DOHH2 (cell line): ENCODE measurements around the gene KLHL6.
"Not testable (repeated sequence)": the region's sequence is repeated elsewhere in the genome, so short reads cannot be mapped to it uniquely, and the experiment has no call there.

Experiments used
- H3F3A ChIP-seq: fragments of 200-600 bp; sonication (generic), shearing (Covaris generic); 2 replicates; pipeline ENCODE4 v1.6.0; 2016; ENCODE audit warnings: antibody characterized with exemption, mild to moderate bottlenecking; ENCODE audit not compliant: control insufficient read depth, insufficient read depth
- H3K27ac ChIP-seq: fragments of 200-600 bp; sonication (generic); 2 replicates; pipeline ENCODE4 v1.5.1; 2014; ENCODE audit warnings: low read depth, mild to moderate bottlenecking, low read length, moderate library complexity
- H3K27me3 ChIP-seq: fragments of 200-600 bp; sonication (generic); 2 replicates; pipeline ENCODE4 v1.6.1; 2014; ENCODE audit warnings: mild to moderate bottlenecking, low read length, mixed read lengths; ENCODE audit not compliant: control insufficient read depth
- H3K36me3 ChIP-seq: fragments of 200-600 bp; sonication (generic); 2 replicates; pipeline ENCODE4 v1.6.1; 2014; ENCODE audit warnings: mild to moderate bottlenecking, low read length, moderate library complexity, mixed read lengths; ENCODE audit not compliant: control insufficient read depth
- H3K4me1 ChIP-seq: fragments of 200-600 bp; sonication (generic); 2 replicates; pipeline ENCODE4 v1.6.1; 2014; ENCODE audit warnings: mild to moderate bottlenecking, low read length, mixed read lengths; ENCODE audit not compliant: control insufficient read depth
- H3K4me2 ChIP-seq: fragments of 200-600 bp; sonication (generic); 2 replicates; pipeline ENCODE4 v1.6.0; 2014; ENCODE audit warnings: mild to moderate bottlenecking, low read length, moderate library complexity
- H3K4me3 ChIP-seq: fragments of 200-600 bp; sonication (generic); 2 replicates; pipeline ENCODE4 v1.5.1; 2014; ENCODE audit warnings: mild to moderate bottlenecking, low read length, mixed read lengths
- H3K79me2 ChIP-seq: fragments of 200-600 bp; sonication (generic); 2 replicates; pipeline ENCODE4 v1.6.1; 2014; ENCODE audit warnings: mild to moderate bottlenecking, low read length, mixed read lengths; ENCODE audit not compliant: control insufficient read depth
- H3K9me2 ChIP-seq: fragments of 200-600 bp; sonication (generic); replicated peaks from 2 replicates; pipeline ENCODE4 v1.6.1; 2014; ENCODE audit warnings: mild to moderate bottlenecking, low read length, mixed read lengths; ENCODE audit not compliant: control insufficient read depth
- H3K9me3 ChIP-seq: fragments of 200-600 bp; sonication (generic); 2 replicates; pipeline ENCODE4 v1.6.1; 2014; ENCODE audit warnings: antibody characterized with exemption, low read length, mixed read lengths; ENCODE audit not compliant: control insufficient read depth, insufficient read depth
- H4K20me1 ChIP-seq: fragments of 200-600 bp; sonication (generic); 2 replicates; pipeline ENCODE4 v1.6.0; 2014; ENCODE audit warnings: low read depth, mild to moderate bottlenecking, antibody characterized with exemption, low read length, moderate library complexity; ENCODE audit not compliant: control insufficient read depth, insufficient read depth
- CTCF ChIP-seq: fragments of 200-600 bp; sonication (generic); IDR thresholded peaks from one replicate; pipeline ENCODE4 v1.5.1; 2014; ENCODE audit warnings: antibody characterized with exemption, mild to moderate bottlenecking, low read depth, low read length; ENCODE audit not compliant: poor library complexity, severe bottlenecking
- EZH2phosphoT487 ChIP-seq: fragments of 200-600 bp; sonication (generic); IDR thresholded peaks from 2 replicates; pipeline ENCODE4 v1.6.1; 2017; ENCODE audit warnings: borderline replicate concordance, mild to moderate bottlenecking, antibody characterized with exemption, low read length, moderate library complexity, mixed read lengths

KLHL6 gene

DNA sequence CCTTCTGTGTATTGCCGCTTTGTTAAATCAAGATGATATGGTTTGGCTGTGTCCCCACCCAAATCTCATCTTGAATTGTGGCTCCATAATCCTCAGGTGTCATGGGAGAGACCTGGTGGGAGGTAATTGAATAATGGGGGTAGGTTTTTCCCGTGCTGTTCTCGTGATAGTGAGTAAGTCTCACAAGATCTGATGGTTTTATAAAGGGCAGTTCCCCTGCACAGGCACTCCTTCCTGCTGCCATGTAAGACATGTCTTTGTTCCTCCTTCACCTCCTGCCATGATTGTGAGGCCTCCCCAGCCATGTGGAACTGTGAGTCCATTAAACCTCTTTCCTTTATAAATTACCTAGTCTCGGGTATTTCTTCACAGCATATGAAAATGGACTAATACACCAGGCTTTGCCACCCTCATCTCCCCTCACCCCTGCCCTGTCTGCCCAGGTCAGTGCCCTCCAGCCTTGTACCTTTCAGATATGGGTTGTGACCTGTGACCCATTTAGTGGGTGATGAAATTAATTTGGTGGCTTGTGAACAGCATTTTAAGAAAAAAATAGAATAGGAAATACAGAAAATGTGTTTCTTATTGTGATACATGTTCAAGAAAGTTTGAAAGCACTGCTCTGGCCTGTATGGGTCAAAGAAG is 71.0 kb downstream of the KLHL6 start:
- H4K20me1 ChIP-seq: no peaks in the 10 kb centered on the region
- H3F3A ChIP-seq: peaks cover 12% of the 10 kb centered on the region
- no peaks in the 10 kb centered on the region for H3K9me3 ChIP-seq
- no peak overlapping the region for H3K4me3 ChIP-seq
- TF ChIP-seq EZH2phosphoT487 (no peak), CTCF (no peak)
- no peak overlapping the region for H3K4me2 ChIP-seq
- H3K27me3 ChIP-seq: no peaks in the 10 kb centered on the region
- H3K9me2 ChIP-seq: no peaks in the 10 kb centered on the region
- no peak overlapping the region for H3K27ac ChIP-seq
- peaks cover 60% of the 10 kb centered on the region for H3K4me1 ChIP-seq
- H3K36me3 ChIP-seq: peaks cover 20% of the 10 kb centered on the region
- H3K79me2 ChIP-seq: no peaks in the 10 kb centered on the region

GRCh38 chr3:183481582-183481981 is 73.9 kb downstream of the KLHL6 start:
- no peak for TF ChIP-seq EZH2phosphoT487
- no peaks in the 10 kb centered on the region for H4K20me1 ChIP-seq
- H3K27ac ChIP-seq: no peak overlapping the region
- peaks cover 32% of the 10 kb centered on the region for H3K4me1 ChIP-seq
- no peaks in the 10 kb centered on the region for H3K36me3 ChIP-seq
- no peaks in the 10 kb centered on the region for H3K9me3 ChIP-seq
- H3K4me2 ChIP-seq: no peak overlapping the region
- H3F3A ChIP-seq: peaks cover 7% of the 10 kb centered on the region
- no peaks in the 10 kb centered on the region for H3K79me2 ChIP-seq
- no peaks in the 10 kb centered on the region for H3K9me2 ChIP-seq
- no peaks in the 10 kb centered on the region for H3K27me3 ChIP-seq
- H3K4me3 ChIP-seq: no peak overlapping the region

DNA sequence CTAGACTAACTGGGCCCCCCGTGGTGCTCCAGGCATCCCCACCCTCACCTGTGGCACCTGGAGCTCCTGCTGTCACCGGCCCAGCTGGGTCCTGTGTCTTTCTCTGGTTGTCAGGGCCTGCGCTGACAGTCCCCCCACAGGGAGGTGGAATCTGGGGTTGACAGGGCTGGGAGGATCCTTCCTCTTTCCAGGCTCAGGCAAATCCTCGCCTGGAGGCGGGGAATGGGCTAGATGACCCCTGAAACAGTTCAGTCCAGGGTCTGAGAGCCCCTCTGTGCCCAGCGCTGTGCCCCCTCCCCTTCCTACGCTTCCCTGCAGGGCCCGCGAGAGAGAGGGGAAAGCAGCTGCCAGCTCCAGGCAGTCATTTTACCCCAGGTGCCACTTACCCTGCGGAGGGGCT is 77.0 kb downstream of the KLHL6 start:
- Histone ChIP-seq H3F3A (no peaks in the 10 kb centered on the region), H4K20me1 (no peaks in the 10 kb centered on the region), H3K4me3 (no peak overlapping the region), H3K27me3 (no peaks in the 10 kb centered on the region), H3K4me2 (no peak overlapping the region), H3K9me2 (no peaks in the 10 kb centered on the region), H3K36me3 (no peaks in the 10 kb centered on the region), H3K9me3 (no peaks in the 10 kb centered on the region), H3K79me2 (no peaks in the 10 kb centered on the region), H3K27ac (no peak overlapping the region), H3K4me1 (peaks cover 11% of the 10 kb centered on the region)
- no peak for TF ChIP-seq CTCF
- TF ChIP-seq EZH2phosphoT487: no peak

DNA sequence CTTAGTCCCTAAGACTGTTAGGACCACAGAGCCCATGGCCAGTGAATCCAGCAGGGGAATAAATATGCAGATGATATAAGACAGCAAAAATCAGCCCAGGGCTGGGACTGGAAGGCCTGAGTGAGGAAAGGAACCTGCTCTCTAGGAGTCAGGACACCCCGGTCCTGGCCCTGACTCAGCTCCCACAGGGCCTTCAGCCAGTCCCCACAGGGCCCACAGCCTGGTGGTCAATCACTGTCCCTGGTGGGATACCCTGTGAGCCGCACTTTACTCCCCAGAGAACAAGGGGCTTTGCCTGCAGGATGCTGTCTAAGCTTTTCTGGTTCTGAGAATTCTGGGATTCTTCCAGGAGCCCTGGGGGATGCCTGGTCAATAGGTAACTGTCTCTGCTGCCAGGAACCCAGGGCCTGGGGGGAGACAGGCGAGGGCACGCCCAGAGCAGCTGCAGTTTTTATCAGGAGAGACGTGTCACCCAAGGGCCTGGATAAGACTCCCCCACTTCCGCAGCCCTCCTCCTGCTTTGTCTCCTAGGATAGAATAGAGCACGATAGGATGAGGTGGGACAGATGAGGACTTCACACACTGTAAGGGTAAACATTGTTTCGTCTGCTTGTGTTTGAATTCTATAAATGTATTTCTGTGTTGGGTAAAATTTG is 77.6 kb downstream of the KLHL6 start:
- Histone ChIP-seq H3K4me1 (peaks cover 11% of the 10 kb centered on the region), H3K27me3 (no peaks in the 10 kb centered on the region), H3K4me2 (no peak overlapping the region), H4K20me1 (no peaks in the 10 kb centered on the region), H3K9me3 (no peaks in the 10 kb centered on the region), H3K36me3 (no peaks in the 10 kb centered on the region), H3K79me2 (no peaks in the 10 kb centered on the region), H3K9me2 (no peaks in the 10 kb centered on the region), H3K27ac (no peak overlapping the region), H3F3A (no peaks in the 10 kb centered on the region), H3K4me3 (no peak overlapping the region)
- no peak for TF ChIP-seq EZH2phosphoT487

GRCh38 chr3:183475764-183476162 is 79.7 kb downstream of the KLHL6 start:
- H3K79me2 ChIP-seq, H3K9me2 ChIP-seq, H3F3A ChIP-seq, H3K4me2 ChIP-seq, H3K4me3 ChIP-seq, H3K36me3 ChIP-seq, H3K27ac ChIP-seq, H3K27me3 ChIP-seq, H3K9me3 ChIP-seq, H4K20me1 ChIP-seq: not testable (repeated sequence)
- H3K4me1 ChIP-seq: peaks cover 11% of the 10 kb centered on the region
